Thyroid gland (tissue), 4 donors: Measurements from ENCODE around the gene SLCO4A1.

ENCODE experiments used
- CTCF ChIP-seq, 6 experiments: fragments of 200-600 bp in 3 of 6; fragments of 450-650 bp in 3 of 6; sonication (generic) in 3 of 6; IDR thresholded peaks; one replicate each; pipeline ENCODE4 v1.5.1; 2016 to 2019; ENCODE audit warnings: antibody characterized with exemption in 6 of 6, mild to moderate bottlenecking in 2 of 6, inconsistent platforms in 1 of 6, moderate library complexity in 1 of 6
- POLR2A ChIP-seq, 2 donors: fragments of 450-650 bp; IDR thresholded peaks; one replicate each; pipeline ENCODE4 v1.6.1; 2017; ENCODE audit warnings: antibody characterized with exemption in 2 of 2, mild to moderate bottlenecking in 2 of 2, moderate library complexity in 1 of 2

- TF ChIP-seq CTCF (IDR thresholded peaks at IDR 0.05) (no peak), POLR2A (IDR thresholded peaks at IDR 0.05) (no peak)
These were observed 48.7 kb upstream of the SLCO4A1 start for GRCh38 chr20:62593616-62594015.
